ENCODE results near the gene POTEI.
"Not testable (repeated sequence)": the region's sequence is repeated elsewhere in the genome, so short reads cannot be mapped to it uniquely, and the experiment has no call there.

DNA sequence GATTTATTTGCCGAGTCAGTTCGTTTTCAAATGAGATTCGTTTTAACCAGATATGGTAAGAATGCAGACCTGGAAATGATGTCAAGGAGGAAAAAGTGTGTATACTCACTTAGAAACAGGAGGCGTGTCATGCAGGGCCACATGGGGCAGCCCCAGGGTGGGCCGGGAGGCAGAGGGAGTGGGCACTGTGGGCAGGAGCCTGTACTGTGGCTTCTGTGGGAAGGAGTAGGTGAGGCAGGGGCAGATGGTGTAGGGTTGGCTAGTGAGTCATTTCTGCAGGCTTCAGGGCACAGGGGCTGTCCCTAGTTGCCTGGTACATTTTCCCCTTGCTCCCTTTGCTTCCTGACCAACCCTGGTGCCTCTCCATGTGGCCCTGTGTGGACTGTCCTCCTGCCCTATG is 22.1 kb upstream of the POTEI start:
- TF ChIP-seq, protein P1, sequence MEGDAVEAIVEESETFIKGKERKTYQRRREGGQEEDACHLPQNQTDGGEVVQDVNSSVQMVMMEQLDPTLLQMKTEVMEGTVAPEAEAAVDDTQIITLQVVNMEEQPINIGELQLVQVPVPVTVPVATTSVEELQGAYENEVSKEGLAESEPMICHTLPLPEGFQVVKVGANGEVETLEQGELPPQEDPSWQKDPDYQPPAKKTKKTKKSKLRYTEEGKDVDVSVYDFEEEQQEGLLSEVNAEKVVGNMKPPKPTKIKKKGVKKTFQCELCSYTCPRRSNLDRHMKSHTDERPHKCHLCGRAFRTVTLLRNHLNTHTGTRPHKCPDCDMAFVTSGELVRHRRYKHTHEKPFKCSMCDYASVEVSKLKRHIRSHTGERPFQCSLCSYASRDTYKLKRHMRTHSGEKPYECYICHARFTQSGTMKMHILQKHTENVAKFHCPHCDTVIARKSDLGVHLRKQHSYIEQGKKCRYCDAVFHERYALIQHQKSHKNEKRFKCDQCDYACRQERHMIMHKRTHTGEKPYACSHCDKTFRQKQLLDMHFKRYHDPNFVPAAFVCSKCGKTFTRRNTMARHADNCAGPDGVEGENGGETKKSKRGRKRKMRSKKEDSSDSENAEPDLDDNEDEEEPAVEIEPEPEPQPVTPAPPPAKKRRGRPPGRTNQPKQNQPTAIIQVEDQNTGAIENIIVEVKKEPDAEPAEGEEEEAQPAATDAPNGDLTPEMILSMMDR (conservative IDR thresholded peaks at IDR 0.05; ENCODE audit: low read length): not testable (repeated sequence)
- TF ChIP-seq EZH2phosphoT487 (IDR thresholded peaks at IDR 0.05; ENCODE audit: borderline replicate concordance): not testable (repeated sequence)

Measured in Loucy (cell line).